Gastroesophageal sphincter (tissue), 4 donors: ENCODE results near the gene ABAT. TPM values are rescaled to one million over a fixed set of nuclear protein-coding genes. Genes with fewer than 3 reads are reported as not detected.

Experiments used
- ATAC-seq: fragments of 150-250 bp; one replicate; pipeline ENCODE4 v1.9.1; 2016; ENCODE audit warnings: mild to moderate bottlenecking, moderate library complexity
- H3K27ac ChIP-seq, 4 donors: fragments of 200-600 bp; sonication (generic) in 3 of 4; 1 replicate in 3 of 4; 2 replicates in 1 of 4; pipeline ENCODE4 v1.5.1; 2016 to 2019
- H3K27me3 ChIP-seq: fragments of 200-600 bp; sonication (generic); one replicate; pipeline ENCODE4 v1.5.1; 2019
- H3K36me3 ChIP-seq, 2 donors: fragments of 200-600 bp; sonication (generic); one replicate each; pipeline ENCODE4 v1.5.1; 2019; ENCODE audit warnings: control low read depth in 1 of 2
- H3K4me1 ChIP-seq, 3 donors: fragments of 200-600 bp; sonication (generic); 1 replicate in 2 of 3; 2 replicates in 1 of 3; pipeline ENCODE4 v1.5.1; 2016 to 2019; ENCODE audit warnings: control low read depth in 2 of 3
- H3K4me3 ChIP-seq, 2 donors: fragments of 200-600 bp; sonication (generic); one replicate each; pipeline ENCODE4 v1.5.1; 2019; ENCODE audit warnings: mild to moderate bottlenecking in 1 of 2, moderate library complexity in 1 of 2
- H3K9me3 ChIP-seq, 3 donors: fragments of 200-600 bp; sonication (generic); one replicate each; pipeline ENCODE4 v1.5.1; 2017 to 2019; ENCODE audit warnings: control low read depth in 2 of 3
- EP300 ChIP-seq: sonication (generic); formaldehyde crosslinking; IDR thresholded peaks from one replicate; pipeline ENCODE4 v1.6.1; 2017; ENCODE audit warnings: antibody characterized with exemption, mild to moderate bottlenecking
- POLR2A ChIP-seq, 2 donors: fragments of 450-650 bp; IDR thresholded peaks; one replicate each; pipeline ENCODE4 v1.6.1; 2017; ENCODE audit warnings: antibody characterized with exemption in 2 of 2, mild to moderate bottlenecking in 2 of 2, moderate library complexity in 1 of 2
- POLR2AphosphoS5 ChIP-seq: sonication (generic); formaldehyde crosslinking; IDR thresholded peaks from one replicate; pipeline ENCODE4 v1.6.1; 2017; ENCODE audit warnings: antibody characterized with exemption
- WGBS, 2 donors: methylation state at CpG; one replicate each; pipeline ENCODE4 v1.1.5; 2018; ENCODE audit warnings: low coverage in 1 of 2; 5-methylcytosine and 5-hydroxymethylcytosine counted together
- total RNA-seq, 4 donors: library from RNA; depleted of rRNA; stranded (reverse); fragments of >200 nt; gene quantifications; one replicate each; pipeline ENCODE4 v1.1.0, GENCODE V29; 2016
- TF ChIP-seq, protein P1 (sequence below), 4 experiments: fragments of 200-600 bp in 2 of 4; fragments of 450-650 bp in 2 of 4; sonication (generic) in 1 of 4; IDR thresholded peaks; one replicate each; pipeline ENCODE4 v1.5.1; 2017 to 2019; ENCODE audit warnings: antibody characterized with exemption in 4 of 4, mild to moderate bottlenecking in 2 of 4, moderate library complexity in 2 of 4

The ABAT gene
- total RNA-seq, 4 donors from 2014 or later = 5.3 to 15.6 (median 10.3) TPM

DNA sequence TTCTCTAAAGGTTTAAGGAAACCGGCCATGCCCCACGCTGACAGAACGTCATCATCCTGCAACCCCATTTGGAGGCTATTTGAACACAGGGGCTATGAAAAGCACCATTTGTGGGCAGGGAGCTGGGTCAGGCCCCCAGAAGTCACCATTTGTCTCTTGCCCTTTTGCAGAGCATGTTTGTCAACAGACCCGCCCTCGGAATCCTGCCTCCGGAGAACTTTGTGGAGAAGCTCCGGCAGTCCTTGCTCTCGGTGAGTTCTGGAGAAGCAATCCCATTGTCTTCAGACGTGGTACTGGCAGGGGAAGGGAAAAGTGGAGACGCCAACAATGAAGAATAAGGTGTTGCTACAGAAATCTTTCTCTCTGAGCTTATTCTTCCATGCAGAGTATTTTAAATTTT lies 89.5 kb downstream of the ABAT start:
- Histone ChIP-seq H3K9me3 (no peaks in the 10 kb centered on the region), H3K27ac (no peak overlapping the region), H3K27me3 (no peaks in the 10 kb centered on the region), H3K36me3 (peaks cover 0 to 73% of the 10 kb centered on the region in 2 donors), H3K4me3 (no peak overlapping the region), H3K4me1 (no peaks in the 10 kb centered on the region)
- TF ChIP-seq POLR2AphosphoS5 = no peak
- TF ChIP-seq, protein P1, sequence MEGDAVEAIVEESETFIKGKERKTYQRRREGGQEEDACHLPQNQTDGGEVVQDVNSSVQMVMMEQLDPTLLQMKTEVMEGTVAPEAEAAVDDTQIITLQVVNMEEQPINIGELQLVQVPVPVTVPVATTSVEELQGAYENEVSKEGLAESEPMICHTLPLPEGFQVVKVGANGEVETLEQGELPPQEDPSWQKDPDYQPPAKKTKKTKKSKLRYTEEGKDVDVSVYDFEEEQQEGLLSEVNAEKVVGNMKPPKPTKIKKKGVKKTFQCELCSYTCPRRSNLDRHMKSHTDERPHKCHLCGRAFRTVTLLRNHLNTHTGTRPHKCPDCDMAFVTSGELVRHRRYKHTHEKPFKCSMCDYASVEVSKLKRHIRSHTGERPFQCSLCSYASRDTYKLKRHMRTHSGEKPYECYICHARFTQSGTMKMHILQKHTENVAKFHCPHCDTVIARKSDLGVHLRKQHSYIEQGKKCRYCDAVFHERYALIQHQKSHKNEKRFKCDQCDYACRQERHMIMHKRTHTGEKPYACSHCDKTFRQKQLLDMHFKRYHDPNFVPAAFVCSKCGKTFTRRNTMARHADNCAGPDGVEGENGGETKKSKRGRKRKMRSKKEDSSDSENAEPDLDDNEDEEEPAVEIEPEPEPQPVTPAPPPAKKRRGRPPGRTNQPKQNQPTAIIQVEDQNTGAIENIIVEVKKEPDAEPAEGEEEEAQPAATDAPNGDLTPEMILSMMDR (IDR thresholded peaks at IDR 0.05) = no peak
- TF ChIP-seq POLR2A (IDR thresholded peaks at IDR 0.05) = no peak
- TF ChIP-seq EP300 = no peak
- ATAC-seq = no peak
- WGBS, 2 donors = 44 to 50% methylated on average over 3 to 7 of the region's 10 CpGs

DNA sequence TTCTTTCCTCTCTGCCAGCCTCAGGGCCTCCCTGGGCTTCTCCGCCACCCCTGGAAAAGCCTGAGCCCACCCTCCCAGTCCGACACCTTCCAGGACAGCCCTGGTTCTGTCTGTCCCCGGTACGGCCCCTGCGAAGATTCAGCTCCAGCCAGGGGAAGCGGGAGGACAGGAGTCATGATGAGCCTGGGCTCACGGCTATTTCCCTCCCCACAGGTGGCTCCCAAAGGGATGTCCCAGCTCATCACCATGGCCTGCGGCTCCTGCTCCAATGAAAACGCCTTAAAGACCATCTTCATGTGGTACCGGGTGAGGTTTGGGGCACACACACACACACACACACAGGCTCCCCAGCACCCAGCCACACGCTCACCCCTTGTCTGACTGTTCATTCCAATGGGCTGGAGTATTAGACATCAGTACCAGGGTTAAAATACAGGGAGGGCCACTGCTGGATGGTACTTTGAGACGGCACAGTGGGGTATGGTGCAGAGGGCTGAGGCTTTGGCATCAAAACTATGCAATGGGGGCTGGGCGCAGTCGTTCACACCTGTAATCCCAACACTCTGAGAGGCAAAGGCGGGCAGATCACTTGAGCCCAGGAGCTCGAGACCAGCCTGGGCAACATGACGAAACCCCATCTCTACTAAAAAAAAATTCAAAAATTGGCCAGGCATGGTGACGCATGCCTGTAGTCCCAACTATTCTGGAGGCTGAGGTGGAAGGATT lies 90.3 kb downstream of the ABAT start:
- Histone ChIP-seq H3K27me3 (no peaks in the 10 kb centered on the region), H3K27ac (no peak overlapping the region), H3K36me3 (peaks cover 0 to 81% of the 10 kb centered on the region in 2 donors), H3K4me3 (no peak overlapping the region), H3K9me3 (no peaks in the 10 kb centered on the region), H3K4me1 (no peaks in the 10 kb centered on the region)
- no peak for ATAC-seq
- TF ChIP-seq POLR2A (IDR thresholded peaks at IDR 0.05) (no peak), EP300 (no peak), POLR2AphosphoS5 (no peak)
- TF ChIP-seq, protein P1 (IDR thresholded peaks at IDR 0.05) = no peak
- 96% methylated on average over 4 of the region's 18 CpGs; no CpG with 5 or more reads in 1 of the 2 donors for WGBS, 2 donors

DNA sequence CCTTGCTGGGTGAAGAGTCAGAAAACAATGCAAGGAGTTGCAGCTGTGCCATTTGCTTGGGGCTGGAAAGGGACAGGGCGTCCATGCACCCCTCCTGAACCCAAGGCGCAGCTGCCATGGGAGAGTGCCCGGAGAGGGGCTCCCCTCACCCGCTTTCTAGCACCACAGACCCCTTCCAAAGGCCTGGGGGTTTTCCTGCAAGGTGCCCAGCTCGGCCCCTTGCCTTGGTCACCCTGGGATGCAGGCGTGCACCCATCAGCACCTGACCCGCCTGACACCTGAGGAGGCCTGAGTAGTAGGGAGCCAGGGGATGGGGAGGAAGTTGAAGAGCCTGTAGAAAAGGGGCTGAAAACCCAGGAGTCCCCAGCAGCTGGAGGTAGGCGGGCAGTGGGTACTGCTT lies 92.8 kb downstream of the ABAT start:
- WGBS, 2 donors = 96 to 100% methylated on average over 1 to 3 of the region's 8 CpGs
- H3K9me3 ChIP-seq = no peaks in the 10 kb centered on the region
- TF ChIP-seq POLR2AphosphoS5 (no peak), EP300 (no peak), POLR2A (IDR thresholded peaks at IDR 0.05) (no peak)
- TF ChIP-seq, protein P1 (IDR thresholded peaks at IDR 0.05) = no peak
- no peak overlapping the region for H3K4me3 ChIP-seq
- ATAC-seq = no peak
- no peak overlapping the region for H3K27ac ChIP-seq
- no peaks in the 10 kb centered on the region for H3K27me3 ChIP-seq
- H3K4me1 ChIP-seq = no peaks in the 10 kb centered on the region
- peaks cover 0 to 78% of the 10 kb centered on the region in 2 donors for H3K36me3 ChIP-seq

DNA sequence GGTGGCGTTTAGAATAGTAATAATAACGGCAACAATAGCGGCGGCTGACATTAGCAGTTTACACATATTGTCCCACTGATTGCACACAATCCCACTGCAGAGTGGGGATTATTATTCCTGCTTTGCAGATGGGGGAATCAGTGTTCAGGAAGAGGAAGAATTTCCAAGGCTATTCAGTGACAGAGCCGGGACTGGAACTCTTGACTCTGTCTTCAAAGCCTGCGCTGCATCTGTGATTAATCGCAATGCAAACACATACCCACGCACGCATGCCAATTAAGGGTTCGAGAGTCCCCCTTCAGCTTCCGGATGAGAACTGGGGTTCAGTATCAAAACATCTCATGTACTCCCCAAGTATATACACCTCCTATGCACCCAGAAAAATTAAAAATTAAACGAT lies 93.9 kb downstream of the ABAT start:
- no peak for ATAC-seq
- Histone ChIP-seq H3K36me3 (peaks cover 0 to 88% of the 10 kb centered on the region in 2 donors), H3K27ac (no peak overlapping the region), H3K4me1 (no peaks in the 10 kb centered on the region), H3K27me3 (no peaks in the 10 kb centered on the region), H3K9me3 (no peaks in the 10 kb centered on the region), H3K4me3 (no peak overlapping the region)
- WGBS, 2 donors = 93 to 97% methylated on average over 6 to 9 of the region's 12 CpGs
- TF ChIP-seq, protein P1 (IDR thresholded peaks at IDR 0.05) = no peak
- no peak for TF ChIP-seq EP300
- no peak for TF ChIP-seq POLR2AphosphoS5
- TF ChIP-seq POLR2A (IDR thresholded peaks at IDR 0.05) = no peak

DNA sequence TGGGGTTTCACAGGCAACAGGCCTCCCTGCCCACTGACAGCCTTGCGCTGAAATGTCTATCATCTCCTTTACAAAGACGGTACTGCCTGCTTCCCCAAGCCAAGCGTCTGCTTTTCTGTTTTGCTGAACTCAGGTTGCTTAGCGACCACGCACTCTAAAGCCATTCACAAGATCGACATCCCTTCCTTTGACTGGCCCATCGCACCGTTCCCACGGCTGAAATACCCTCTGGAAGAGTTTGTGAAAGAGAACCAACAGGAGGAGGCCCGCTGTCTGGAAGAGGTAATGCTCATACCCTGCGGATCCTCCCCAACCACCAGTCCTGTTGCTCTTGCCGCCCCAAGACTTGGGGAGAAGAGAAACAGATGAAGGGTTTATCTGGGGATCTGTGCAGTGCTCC lies 94.3 kb downstream of the ABAT start:
- Histone ChIP-seq H3K4me3 (no peak overlapping the region), H3K36me3 (peaks cover 0 to 92% of the 10 kb centered on the region in 2 donors), H3K9me3 (no peaks in the 10 kb centered on the region), H3K27ac (no peak overlapping the region), H3K4me1 (no peaks in the 10 kb centered on the region), H3K27me3 (no peaks in the 10 kb centered on the region)
- TF ChIP-seq POLR2AphosphoS5 (no peak), POLR2A (IDR thresholded peaks at IDR 0.05) (no peak), EP300 (no peak)
- TF ChIP-seq, protein P1 (IDR thresholded peaks at IDR 0.05) = no peak
- ATAC-seq = no peak
- 73 to 77% methylated on average over 4 to 12 of the region's 12 CpGs for WGBS, 2 donors
